Natural killer cell (primary cell): Measurements from ENCODE around the gene HPS5. TPM values are rescaled to one million over a fixed set of nuclear protein-coding genes. Genes with fewer than 3 reads are reported as not detected.

Experiments
- ATAC-seq, 3 donors: fragments of 150-1000 bp in 2 of 3; fragments of 200-7000 bp in 1 of 3; cut with Tn5 transposase; 1 replicate in 1 of 3; 2 replicates in 2 of 3; pipeline ENCODE4 v1.10.0; 2021; ENCODE audit warnings: mild to moderate bottlenecking in 2 of 3, moderate library complexity in 2 of 3
- DNase-seq, 2 donors: peaks; one replicate each; pipeline versions ENCODE4 v3.0.0 to v3.0.0-alpha.2; 2013 to 2021; ENCODE audit warnings: mixed read lengths in 1 of 2
- H3K27ac ChIP-seq: one replicate; pipeline ENCODE4 v1.5.1; 2013; ENCODE audit warnings: mild to moderate bottlenecking, low read length
- H3K27me3 ChIP-seq: one replicate; pipeline ENCODE4 v1.6.1; 2013; ENCODE audit warnings: low read length; ENCODE audit not compliant: control insufficient read depth, insufficient read depth
- H3K36me3 ChIP-seq: one replicate; pipeline ENCODE4 v1.6.1; 2013; ENCODE audit warnings: low read length; ENCODE audit not compliant: control insufficient read depth, insufficient read depth
- H3K4me1 ChIP-seq: one replicate; pipeline ENCODE4 v1.6.1; 2013; ENCODE audit warnings: low read length; ENCODE audit not compliant: control insufficient read depth, insufficient read depth
- H3K4me3 ChIP-seq: one replicate; pipeline ENCODE4 v1.5.1; 2013; ENCODE audit warnings: low read length
- H3K9me3 ChIP-seq: one replicate; pipeline ENCODE4 v1.6.1; 2013; ENCODE audit warnings: low read length; ENCODE audit not compliant: control insufficient read depth, insufficient read depth
- H3K27ac Mint-ChIP-seq, 2 donors: one replicate each; pipeline ENCODE4 v1.8.0; 2022; ENCODE audit warnings: mild to moderate bottlenecking in 2 of 2, mixed read lengths in 2 of 2, moderate library complexity in 1 of 2
- H3K27me3 Mint-ChIP-seq, 2 donors: one replicate each; pipeline ENCODE4 v1.8.0; 2022; ENCODE audit warnings: low read depth in 2 of 2, mixed read lengths in 2 of 2
- H3K36me3 Mint-ChIP-seq: one replicate; pipeline ENCODE4 v1.8.0; 2022; ENCODE audit warnings: mixed read lengths
- H3K4me1 Mint-ChIP-seq, 2 donors: one replicate each; pipeline ENCODE4 v1.8.0; 2022; ENCODE audit warnings: mixed read lengths in 2 of 2
- H3K4me3 Mint-ChIP-seq: one replicate; pipeline ENCODE4 v1.8.0; 2022; ENCODE audit warnings: mild to moderate bottlenecking, moderate library complexity, mixed read lengths
- H3K9me3 Mint-ChIP-seq, 2 donors: one replicate each; pipeline ENCODE4 v1.8.0; 2022; ENCODE audit warnings: mixed read lengths in 2 of 2
- CTCF ChIP-seq: fragments of 200-600 bp; IDR thresholded peaks from one replicate; pipeline ENCODE4 v1.8.0; 2022; ENCODE audit warnings: antibody characterized with exemption
- WGBS: methylation state at CpG from one replicate; pipeline ENCODE4 v1.1.7; 2013; ENCODE audit warnings: missing lambda C conversion rate; ENCODE audit not compliant: insufficient coverage; 5-methylcytosine and 5-hydroxymethylcytosine counted together
- intact Hi-C: fragments of 100-400 bp; cut with micrococcal nuclease; formaldehyde crosslinking; loops from one replicate; pipeline ENCODE4 v1.14.2; 2022
- total RNA-seq, 4 donors: library from RNA; stranded (reverse); fragments of 120-200 nt in 1 of 4; gene quantifications; one replicate each; pipeline versions ENCODE4 v1.2.3 to v1.2.4, GENCODE V29; 2013 to 2022

Gene HPS5
- total RNA-seq, 3 donors from 2014 or later (not counting 1 experiment from before 2014, with no cell fraction given) = 11.5 to 14.5 (median 14.0) TPM

- ATAC-seq (no peak), DNase-seq (no peak)
- 87% methylated on average over 2 of the region's 2 CpGs for WGBS
- Mint-ChIP-seq H3K4me3 (no peak within 1 kb of the TSS), H3K9me3 (no peaks in the 10 kb centered on the region), H3K27me3 (peaks cover 35 to 74% of the 10 kb centered on the region in 2 donors), H3K27ac (no peak within 1 kb of the TSS), H3K4me1 (no peaks in the 10 kb centered on the region), H3K36me3 (no peaks in the 10 kb centered on the region)
- H3K27me3 ChIP-seq = peaks cover 13% of the 10 kb centered on the region
- intact Hi-C loops = no loop called here
- no peak within 1 kb of the TSS for H3K4me3 ChIP-seq
- H3K27ac ChIP-seq = no peak within 1 kb of the TSS
- TF ChIP-seq CTCF = no peak
- H3K36me3 ChIP-seq = no peaks in the 10 kb centered on the region
- H3K4me1 ChIP-seq = no peaks in the 10 kb centered on the region
- no peaks in the 10 kb centered on the region for H3K9me3 ChIP-seq
Observed at GRCh38 chr11:18236664-18237356, 85.1 kb downstream of the HPS5 start, which contains the start of gene SAA4. Gene SAA4, minus strand, starts transcription at chr11:18236802. Its CDS starts 876 bp downstream, at chr11:18235926.

GRCh38 chr11:18235394-18236334, 86.3 kb downstream of the HPS5 start:
- intact Hi-C loops = no loop called here
- H3K27me3 Mint-ChIP-seq = peaks cover 31 to 66% of the 10 kb centered on the region in 2 donors

GRCh38 chr11:18233912-18234311, 88.0 kb downstream of the HPS5 start:
- 100% methylated on average over 1 of the region's 4 CpGs for WGBS
- intact Hi-C loops = no loop called here
- no peak overlapping the region for H3K27ac Mint-ChIP-seq
- Histone ChIP-seq H3K36me3 (no peaks in the 10 kb centered on the region), H3K27me3 (peaks cover 6% of the 10 kb centered on the region), H3K4me3 (no peak overlapping the region), H3K9me3 (no peaks in the 10 kb centered on the region), H3K27ac (no peak overlapping the region), H3K4me1 (no peaks in the 10 kb centered on the region)
- H3K27me3 Mint-ChIP-seq = peaks cover 19 to 49% of the 10 kb centered on the region in 2 donors
- no peaks in the 10 kb centered on the region for H3K36me3 Mint-ChIP-seq
- TF ChIP-seq CTCF = no peak
- H3K4me3 Mint-ChIP-seq = no peak overlapping the region
- H3K9me3 Mint-ChIP-seq = no peaks in the 10 kb centered on the region
- ATAC-seq (no peak), DNase-seq (no peak)
- no peaks in the 10 kb centered on the region for H3K4me1 Mint-ChIP-seq

More at GRCh38 chr11:18235394-18236334, 86.3 kb downstream of the HPS5 start:
- H3K27ac Mint-ChIP-seq = no peak overlapping the region
- Histone ChIP-seq H3K4me3 (no peak overlapping the region), H3K4me1 (no peaks in the 10 kb centered on the region), H3K27me3 (peaks cover 13% of the 10 kb centered on the region), H3K9me3 (no peaks in the 10 kb centered on the region), H3K36me3 (no peaks in the 10 kb centered on the region), H3K27ac (no peak overlapping the region)
- TF ChIP-seq CTCF = no peak
- H3K9me3 Mint-ChIP-seq = no peaks in the 10 kb centered on the region
- no peak for DNase-seq
- H3K4me3 Mint-ChIP-seq = no peak overlapping the region
- ATAC-seq = peak in 1 of 3 donors; percentile 33
- no peaks in the 10 kb centered on the region for H3K36me3 Mint-ChIP-seq
- no peaks in the 10 kb centered on the region for H3K4me1 Mint-ChIP-seq
- 60% methylated on average over 4 of the region's 8 CpGs for WGBS
